A549 (cell line): ENCODE measurements around the gene S100B.

ENCODE experiments used
- HDAC2 ChIP-seq: fragments of 200-600 bp; sonication (generic); IDR thresholded peaks from 2 replicates; pipeline ENCODE4 v1.6.1; 2016
- HOXA7 ChIP-seq: fragments of 250-450 bp; sonication (Bioruptor Pico); IDR thresholded peaks from 2 replicates; pipeline ENCODE4 v1.5.0; 2020; ENCODE audit warnings: mild to moderate bottlenecking, moderate library complexity
- NPAS2 ChIP-seq: fragments of 250-450 bp; sonication (Bioruptor Pico); IDR thresholded peaks from 2 replicates; pipeline ENCODE4 v1.8.0; 2022; ENCODE audit warnings: mild to moderate bottlenecking, moderate library complexity, borderline replicate concordance
- POLR2A ChIP-seq: IDR thresholded peaks from 2 replicates; pipeline ENCODE4 v1.6.1; 2012; ENCODE audit warnings: mild to moderate bottlenecking, low read length
- RAD21 ChIP-seq, 2 experiments: fragments of >200 bp in 1 of 2; sonication (Bioruptor Twin) in 1 of 2; formaldehyde crosslinking in 1 of 2; IDR thresholded peaks in 1 of 2; conservative IDR thresholded peaks in 1 of 2; 2 replicates in 1 of 2; 3 replicates in 1 of 2; pipeline ENCODE4 v1.6.1; 2012 to 2018; ENCODE audit warnings: inconsistent platforms in 1 of 2
- RCOR1 ChIP-seq: fragments of 150-350 bp; IDR thresholded peaks from 2 replicates; pipeline ENCODE4 v1.6.1; 2014; ENCODE audit warnings: antibody characterized with exemption, low read length, low read depth
- RNF2 ChIP-seq: fragments of 200-600 bp; sonication (generic); IDR thresholded peaks from 2 replicates; pipeline ENCODE4 v1.6.1; 2016; ENCODE audit warnings: low read depth, mild to moderate bottlenecking, antibody characterized with exemption, moderate library complexity, borderline replicate concordance
- ZNF302 ChIP-seq: fragments of 250-450 bp; sonication (Bioruptor Pico); IDR thresholded peaks from 2 replicates; pipeline ENCODE4 v1.9.0; 2021; ENCODE audit warnings: inconsistent platforms, mild to moderate bottlenecking, moderate library complexity
- TF ChIP-seq, protein P1 (sequence below): fragments of >200 bp; sonication (Bioruptor Twin); formaldehyde crosslinking; IDR thresholded peaks from 3 replicates; pipeline ENCODE4 v1.5.1; 2016
- TF ChIP-seq, protein P2 (sequence below): fragments of 200-600 bp; sonication (generic); IDR thresholded peaks from 2 replicates; pipeline ENCODE4 v1.6.1; 2016; ENCODE audit warnings: antibody characterized with exemption, mild to moderate bottlenecking, moderate library complexity
- TF ChIP-seq, protein P3 (sequence below): fragments of 250-450 bp; sonication (Bioruptor Pico); IDR thresholded peaks from 2 replicates; pipeline ENCODE4 v1.5.0; 2021; ENCODE audit warnings: mild to moderate bottlenecking, moderate library complexity, borderline replicate concordance

DNA sequence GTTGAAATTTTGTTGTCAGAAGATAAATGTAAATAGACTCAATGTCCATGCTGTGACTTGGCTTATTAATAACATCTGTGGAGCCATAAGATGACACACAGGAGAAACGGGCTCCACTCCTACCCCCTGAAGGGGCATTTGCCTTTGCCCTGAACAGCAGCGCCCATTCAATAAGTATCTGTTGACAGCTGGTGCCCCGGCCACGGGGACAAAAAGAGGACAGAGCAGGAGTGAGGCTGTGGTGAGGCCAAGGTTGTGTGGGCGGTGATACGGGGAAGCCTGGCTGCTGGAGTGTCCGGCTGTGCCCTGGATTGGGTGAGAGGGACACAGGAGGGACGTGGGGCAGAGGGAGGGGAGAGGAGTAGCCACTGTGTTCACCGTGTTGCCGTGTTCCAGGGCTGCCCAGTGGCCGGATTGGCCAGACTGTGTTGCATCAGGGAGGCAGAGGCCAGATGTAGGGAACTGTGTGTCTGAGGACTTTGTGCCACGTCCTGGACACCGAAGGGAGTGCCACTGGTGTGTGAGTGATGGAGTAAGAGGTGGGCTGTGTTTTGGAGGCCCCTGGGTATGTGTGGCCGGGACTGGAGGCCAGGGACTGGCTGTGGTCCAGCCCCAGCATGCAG lies 45.7 kb upstream of the S100B start:
- TF ChIP-seq POLR2A (no peak), HDAC2 (no peak), ZNF302 (no peak), RCOR1 (no peak), RAD21 (conservative IDR thresholded peaks at IDR 0.05 in 1 of 2, IDR thresholded peaks at IDR 0.05 in 1 of 2) (no peak), HOXA7 (no peak), NPAS2 (CRISPR knock-in tag) (no peak), RNF2 (no peak)
- TF ChIP-seq, protein P1, sequence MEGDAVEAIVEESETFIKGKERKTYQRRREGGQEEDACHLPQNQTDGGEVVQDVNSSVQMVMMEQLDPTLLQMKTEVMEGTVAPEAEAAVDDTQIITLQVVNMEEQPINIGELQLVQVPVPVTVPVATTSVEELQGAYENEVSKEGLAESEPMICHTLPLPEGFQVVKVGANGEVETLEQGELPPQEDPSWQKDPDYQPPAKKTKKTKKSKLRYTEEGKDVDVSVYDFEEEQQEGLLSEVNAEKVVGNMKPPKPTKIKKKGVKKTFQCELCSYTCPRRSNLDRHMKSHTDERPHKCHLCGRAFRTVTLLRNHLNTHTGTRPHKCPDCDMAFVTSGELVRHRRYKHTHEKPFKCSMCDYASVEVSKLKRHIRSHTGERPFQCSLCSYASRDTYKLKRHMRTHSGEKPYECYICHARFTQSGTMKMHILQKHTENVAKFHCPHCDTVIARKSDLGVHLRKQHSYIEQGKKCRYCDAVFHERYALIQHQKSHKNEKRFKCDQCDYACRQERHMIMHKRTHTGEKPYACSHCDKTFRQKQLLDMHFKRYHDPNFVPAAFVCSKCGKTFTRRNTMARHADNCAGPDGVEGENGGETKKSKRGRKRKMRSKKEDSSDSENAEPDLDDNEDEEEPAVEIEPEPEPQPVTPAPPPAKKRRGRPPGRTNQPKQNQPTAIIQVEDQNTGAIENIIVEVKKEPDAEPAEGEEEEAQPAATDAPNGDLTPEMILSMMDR = no peak
- TF ChIP-seq, protein P2, sequence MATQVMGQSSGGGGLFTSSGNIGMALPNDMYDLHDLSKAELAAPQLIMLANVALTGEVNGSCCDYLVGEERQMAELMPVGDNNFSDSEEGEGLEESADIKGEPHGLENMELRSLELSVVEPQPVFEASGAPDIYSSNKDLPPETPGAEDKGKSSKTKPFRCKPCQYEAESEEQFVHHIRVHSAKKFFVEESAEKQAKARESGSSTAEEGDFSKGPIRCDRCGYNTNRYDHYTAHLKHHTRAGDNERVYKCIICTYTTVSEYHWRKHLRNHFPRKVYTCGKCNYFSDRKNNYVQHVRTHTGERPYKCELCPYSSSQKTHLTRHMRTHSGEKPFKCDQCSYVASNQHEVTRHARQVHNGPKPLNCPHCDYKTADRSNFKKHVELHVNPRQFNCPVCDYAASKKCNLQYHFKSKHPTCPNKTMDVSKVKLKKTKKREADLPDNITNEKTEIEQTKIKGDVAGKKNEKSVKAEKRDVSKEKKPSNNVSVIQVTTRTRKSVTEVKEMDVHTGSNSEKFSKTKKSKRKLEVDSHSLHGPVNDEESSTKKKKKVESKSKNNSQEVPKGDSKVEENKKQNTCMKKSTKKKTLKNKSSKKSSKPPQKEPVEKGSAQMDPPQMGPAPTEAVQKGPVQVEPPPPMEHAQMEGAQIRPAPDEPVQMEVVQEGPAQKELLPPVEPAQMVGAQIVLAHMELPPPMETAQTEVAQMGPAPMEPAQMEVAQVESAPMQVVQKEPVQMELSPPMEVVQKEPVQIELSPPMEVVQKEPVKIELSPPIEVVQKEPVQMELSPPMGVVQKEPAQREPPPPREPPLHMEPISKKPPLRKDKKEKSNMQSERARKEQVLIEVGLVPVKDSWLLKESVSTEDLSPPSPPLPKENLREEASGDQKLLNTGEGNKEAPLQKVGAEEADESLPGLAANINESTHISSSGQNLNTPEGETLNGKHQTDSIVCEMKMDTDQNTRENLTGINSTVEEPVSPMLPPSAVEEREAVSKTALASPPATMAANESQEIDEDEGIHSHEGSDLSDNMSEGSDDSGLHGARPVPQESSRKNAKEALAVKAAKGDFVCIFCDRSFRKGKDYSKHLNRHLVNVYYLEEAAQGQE = no peak
- TF ChIP-seq, protein P3, sequence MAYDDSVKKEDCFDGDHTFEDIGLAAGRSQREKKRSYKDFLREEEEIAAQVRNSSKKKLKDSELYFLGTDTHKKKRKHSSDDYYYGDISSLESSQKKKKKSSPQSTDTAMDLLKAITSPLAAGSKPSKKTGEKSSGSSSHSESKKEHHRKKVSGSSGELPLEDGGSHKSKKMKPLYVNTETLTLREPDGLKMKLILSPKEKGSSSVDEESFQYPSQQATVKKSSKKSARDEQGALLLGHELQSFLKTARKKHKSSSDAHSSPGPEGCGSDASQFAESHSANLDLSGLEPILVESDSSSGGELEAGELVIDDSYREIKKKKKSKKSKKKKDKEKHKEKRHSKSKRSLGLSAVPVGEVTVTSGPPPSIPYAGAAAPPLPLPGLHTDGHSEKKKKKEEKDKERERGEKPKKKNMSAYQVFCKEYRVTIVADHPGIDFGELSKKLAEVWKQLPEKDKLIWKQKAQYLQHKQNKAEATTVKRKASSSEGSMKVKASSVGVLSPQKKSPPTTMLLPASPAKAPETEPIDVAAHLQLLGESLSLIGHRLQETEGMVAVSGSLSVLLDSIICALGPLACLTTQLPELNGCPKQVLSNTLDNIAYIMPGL (CRISPR knock-in tag) = no peak
